ENCODE data around the gene MYRIP. TPM values are rescaled to one million over a fixed set of nuclear protein-coding genes. Genes with fewer than 3 reads are reported as not detected.

Gene MYRIP
- total RNA-seq, 1 experiment from 2014 or later: 0.44 TPM

DNA sequence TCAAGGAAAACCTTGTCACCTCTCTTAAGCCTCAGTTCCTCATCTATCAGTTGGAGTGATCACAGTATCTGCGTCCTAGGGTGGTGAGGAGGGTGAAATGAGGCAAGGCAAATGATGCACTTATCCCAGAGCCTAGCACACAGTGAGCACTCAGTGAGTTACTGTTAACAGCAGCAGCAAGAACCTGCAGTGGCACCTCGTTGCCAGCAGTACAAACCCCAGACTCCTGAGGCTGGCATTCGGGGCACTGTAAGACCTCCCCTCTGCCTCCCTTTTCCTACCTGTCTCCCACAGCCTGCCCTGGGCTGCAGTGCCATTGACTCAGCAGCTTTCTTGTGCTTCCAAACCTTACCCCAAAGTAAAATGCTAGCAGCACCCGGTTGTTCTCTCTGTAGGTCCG is 417.2 kb downstream of the MYRIP start:
- ChIA-PET RAD21 (ENCODE audit: low non-redundant PET in 1 of 2, low total read pairs in 2 of 2, uncharacterized antibody in 2 of 2, unreplicated experiment in 2 of 2) (no interaction called here), CTCF (no interaction called here), POLR2A (no interaction called here)
- Histone ChIP-seq H3K27me3 (ENCODE audit: insufficient read depth, low read length) (peaks cover 6% of the 10 kb centered on the region; the same call in 1 of the 2 replicates), H3K4me1 (ENCODE audit: control insufficient read depth in 1 of 2, insufficient read depth in 2 of 2, low read length in 2 of 2) (no peaks in the 10 kb centered on the region), H3K79me2 (ENCODE audit: insufficient read depth, low read length) (no peaks in the 10 kb centered on the region), H3K4me2 (ENCODE audit: low read length) (no peak overlapping the region), H3K4me3 (replicated peaks in 1 of 2; ENCODE audit: low read depth in 1 of 2, low read length in 2 of 2) (no peak overlapping the region), H3K27ac (ENCODE audit: low read depth, low read length) (no peak overlapping the region), H4K20me1 (ENCODE audit: insufficient read depth) (no peaks in the 10 kb centered on the region), H3K9me2 (ENCODE audit: insufficient read depth) (no peaks in the 10 kb centered on the region), H3K36me3 (ENCODE audit: control insufficient read depth in 1 of 2, insufficient read depth in 2 of 2, low read length in 2 of 2) (no peaks in the 10 kb centered on the region), H3K9ac (ENCODE audit: low read length) (no peak overlapping the region), H2AFZ (ENCODE audit: low read depth, low read length, poor library complexity, severe bottlenecking) (no peak overlapping the region), H3K9me3 (ENCODE audit: control insufficient read depth in 1 of 2, insufficient read depth in 1 of 2, low read depth in 1 of 2, low read length in 2 of 2) (no peaks in the 10 kb centered on the region)
- BruUV-seq (replicated peaks): no TSS peak
- no peak for DNase-seq (ENCODE audit: low read depth, low spot score)
- peak; percentile 50; the same call in 1 of the 2 replicates for ATAC-seq
- intact Hi-C loops (cut with micrococcal nuclease): no loop called here
- TF ChIP-seq EGR1 (IDR thresholded peaks at IDR 0.05; ENCODE audit: low read depth) (no peak), POLR2A (IDR thresholded peaks at IDR 0.05; ENCODE audit: borderline replicate concordance, extremely low read depth, insufficient read depth, insufficient read length) (no peak), YY1 (IDR thresholded peaks at IDR 0.05; ENCODE audit: extremely low read depth, insufficient replicate concordance, low read depth, low read length) (no peak), POLR2AphosphoS5 (IDR thresholded peaks at IDR 0.05; ENCODE audit: low read depth, low read length) (no peak), SP1 (IDR thresholded peaks at IDR 0.05; ENCODE audit: low read depth) (no peak), FOSL1 (IDR thresholded peaks at IDR 0.05; ENCODE audit: low read depth) (no peak), TCF7L2 (IDR thresholded peaks at IDR 0.05; ENCODE audit: borderline replicate concordance, extremely low read depth, insufficient read depth, insufficient read length) (no peak), RAD21 (IDR thresholded peaks at IDR 0.05; ENCODE audit: low read depth) (no peak), ZNF274 (IDR thresholded peaks at IDR 0.05; ENCODE audit: low read depth, low read length) (no peak), ELF1 (IDR thresholded peaks at IDR 0.05; ENCODE audit: borderline replicate concordance, low read depth) (no peak), JUND (IDR thresholded peaks at IDR 0.05) (no peak), CBX3 (IDR thresholded peaks at IDR 0.05; ENCODE audit: low read depth) (no peak), ZFX (IDR thresholded peaks at IDR 0.05) (no peak), EZH2phosphoT487 (IDR thresholded peaks at IDR 0.05; ENCODE audit: borderline replicate concordance) (no peak), SRF (IDR thresholded peaks at IDR 0.05; ENCODE audit: low read depth) (no peak), CEBPB (IDR thresholded peaks at IDR 0.05; ENCODE audit: low read depth) (no peak)
- TF ChIP-seq, protein P1, sequence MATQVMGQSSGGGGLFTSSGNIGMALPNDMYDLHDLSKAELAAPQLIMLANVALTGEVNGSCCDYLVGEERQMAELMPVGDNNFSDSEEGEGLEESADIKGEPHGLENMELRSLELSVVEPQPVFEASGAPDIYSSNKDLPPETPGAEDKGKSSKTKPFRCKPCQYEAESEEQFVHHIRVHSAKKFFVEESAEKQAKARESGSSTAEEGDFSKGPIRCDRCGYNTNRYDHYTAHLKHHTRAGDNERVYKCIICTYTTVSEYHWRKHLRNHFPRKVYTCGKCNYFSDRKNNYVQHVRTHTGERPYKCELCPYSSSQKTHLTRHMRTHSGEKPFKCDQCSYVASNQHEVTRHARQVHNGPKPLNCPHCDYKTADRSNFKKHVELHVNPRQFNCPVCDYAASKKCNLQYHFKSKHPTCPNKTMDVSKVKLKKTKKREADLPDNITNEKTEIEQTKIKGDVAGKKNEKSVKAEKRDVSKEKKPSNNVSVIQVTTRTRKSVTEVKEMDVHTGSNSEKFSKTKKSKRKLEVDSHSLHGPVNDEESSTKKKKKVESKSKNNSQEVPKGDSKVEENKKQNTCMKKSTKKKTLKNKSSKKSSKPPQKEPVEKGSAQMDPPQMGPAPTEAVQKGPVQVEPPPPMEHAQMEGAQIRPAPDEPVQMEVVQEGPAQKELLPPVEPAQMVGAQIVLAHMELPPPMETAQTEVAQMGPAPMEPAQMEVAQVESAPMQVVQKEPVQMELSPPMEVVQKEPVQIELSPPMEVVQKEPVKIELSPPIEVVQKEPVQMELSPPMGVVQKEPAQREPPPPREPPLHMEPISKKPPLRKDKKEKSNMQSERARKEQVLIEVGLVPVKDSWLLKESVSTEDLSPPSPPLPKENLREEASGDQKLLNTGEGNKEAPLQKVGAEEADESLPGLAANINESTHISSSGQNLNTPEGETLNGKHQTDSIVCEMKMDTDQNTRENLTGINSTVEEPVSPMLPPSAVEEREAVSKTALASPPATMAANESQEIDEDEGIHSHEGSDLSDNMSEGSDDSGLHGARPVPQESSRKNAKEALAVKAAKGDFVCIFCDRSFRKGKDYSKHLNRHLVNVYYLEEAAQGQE (IDR thresholded peaks at IDR 0.05; ENCODE audit: low read depth): no peak
- TF ChIP-seq, protein P2, sequence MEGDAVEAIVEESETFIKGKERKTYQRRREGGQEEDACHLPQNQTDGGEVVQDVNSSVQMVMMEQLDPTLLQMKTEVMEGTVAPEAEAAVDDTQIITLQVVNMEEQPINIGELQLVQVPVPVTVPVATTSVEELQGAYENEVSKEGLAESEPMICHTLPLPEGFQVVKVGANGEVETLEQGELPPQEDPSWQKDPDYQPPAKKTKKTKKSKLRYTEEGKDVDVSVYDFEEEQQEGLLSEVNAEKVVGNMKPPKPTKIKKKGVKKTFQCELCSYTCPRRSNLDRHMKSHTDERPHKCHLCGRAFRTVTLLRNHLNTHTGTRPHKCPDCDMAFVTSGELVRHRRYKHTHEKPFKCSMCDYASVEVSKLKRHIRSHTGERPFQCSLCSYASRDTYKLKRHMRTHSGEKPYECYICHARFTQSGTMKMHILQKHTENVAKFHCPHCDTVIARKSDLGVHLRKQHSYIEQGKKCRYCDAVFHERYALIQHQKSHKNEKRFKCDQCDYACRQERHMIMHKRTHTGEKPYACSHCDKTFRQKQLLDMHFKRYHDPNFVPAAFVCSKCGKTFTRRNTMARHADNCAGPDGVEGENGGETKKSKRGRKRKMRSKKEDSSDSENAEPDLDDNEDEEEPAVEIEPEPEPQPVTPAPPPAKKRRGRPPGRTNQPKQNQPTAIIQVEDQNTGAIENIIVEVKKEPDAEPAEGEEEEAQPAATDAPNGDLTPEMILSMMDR (IDR thresholded peaks at IDR 0.05 in 2 of 3, conservative IDR thresholded peaks at IDR 0.05 in 1 of 3; ENCODE audit: borderline replicate concordance in 1 of 3, insufficient read depth in 1 of 3, low read depth in 2 of 3, low read length in 2 of 3): no peak
- TF ChIP-seq, protein P3, sequence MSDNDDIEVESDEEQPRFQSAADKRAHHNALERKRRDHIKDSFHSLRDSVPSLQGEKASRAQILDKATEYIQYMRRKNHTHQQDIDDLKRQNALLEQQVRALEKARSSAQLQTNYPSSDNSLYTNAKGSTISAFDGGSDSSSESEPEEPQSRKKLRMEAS (IDR thresholded peaks at IDR 0.05): no peak
- TF ChIP-seq, protein P4, sequence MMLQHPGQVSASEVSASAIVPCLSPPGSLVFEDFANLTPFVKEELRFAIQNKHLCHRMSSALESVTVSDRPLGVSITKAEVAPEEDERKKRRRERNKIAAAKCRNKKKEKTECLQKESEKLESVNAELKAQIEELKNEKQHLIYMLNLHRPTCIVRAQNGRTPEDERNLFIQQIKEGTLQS (IDR thresholded peaks at IDR 0.05): no peak

All from HCT116 (cell line).